Neuron (in vitro differentiated cells): ENCODE data around the gene BPIFB3.
"Not testable (repeated sequence)": the region's sequence is repeated elsewhere in the genome, so short reads cannot be mapped to it uniquely, and the experiment has no call there.

Experiments used
- H2AFZ ChIP-seq: one replicate; pipeline ENCODE4 v1.6.1; 2013; ENCODE audit warnings: low read depth, mild to moderate bottlenecking, inconsistent platforms, low read length, moderate library complexity
- H3K27me3 ChIP-seq: one replicate; pipeline ENCODE4 v1.6.1; 2013; ENCODE audit warnings: low read length; ENCODE audit not compliant: insufficient read depth
- H3K36me3 ChIP-seq: one replicate; pipeline ENCODE4 v1.6.1; 2013; ENCODE audit warnings: low read length; ENCODE audit not compliant: insufficient read depth
- H3K4me1 ChIP-seq: one replicate; pipeline ENCODE4 v1.6.1; 2013; ENCODE audit warnings: low read length; ENCODE audit not compliant: insufficient read depth
- H3K4me3 ChIP-seq: 2 replicates; pipeline ENCODE4 v1.5.1; 2013; ENCODE audit warnings: mild to moderate bottlenecking, low read length, moderate library complexity
- H3K9me3 ChIP-seq: one replicate; pipeline ENCODE4 v1.6.1; 2013; ENCODE audit warnings: low read length

BPIFB3 gene

DNA sequence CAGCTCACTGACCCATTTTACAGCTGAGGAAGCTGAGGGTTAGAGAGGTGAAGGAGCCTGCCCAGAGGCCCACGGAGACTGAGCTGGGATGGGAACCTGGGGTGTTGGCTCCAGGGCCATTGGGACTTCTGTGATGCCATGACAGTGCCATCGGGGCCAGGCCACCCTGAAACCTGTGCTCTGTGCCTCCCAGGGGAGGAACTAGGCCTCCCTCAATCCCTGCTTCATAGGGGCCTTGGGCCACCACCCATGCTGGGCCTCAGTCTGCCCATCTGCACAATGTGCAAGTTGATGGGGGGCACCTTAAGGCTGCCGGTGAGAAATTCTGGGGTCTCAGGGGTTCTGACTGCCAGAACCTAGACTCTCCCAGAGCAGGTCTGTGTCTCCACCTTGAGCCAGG is 50.6 kb downstream of the BPIFB3 start:
- H3K4me1 ChIP-seq, result no peaks in the 10 kb centered on the region
- no peak overlapping the region for H3K4me3 ChIP-seq
- H2AFZ ChIP-seq, result no peak overlapping the region
- no peaks in the 10 kb centered on the region for H3K36me3 ChIP-seq
- H3K9me3 ChIP-seq, result no peaks in the 10 kb centered on the region
- H3K27me3 ChIP-seq, result no peaks in the 10 kb centered on the region

DNA sequence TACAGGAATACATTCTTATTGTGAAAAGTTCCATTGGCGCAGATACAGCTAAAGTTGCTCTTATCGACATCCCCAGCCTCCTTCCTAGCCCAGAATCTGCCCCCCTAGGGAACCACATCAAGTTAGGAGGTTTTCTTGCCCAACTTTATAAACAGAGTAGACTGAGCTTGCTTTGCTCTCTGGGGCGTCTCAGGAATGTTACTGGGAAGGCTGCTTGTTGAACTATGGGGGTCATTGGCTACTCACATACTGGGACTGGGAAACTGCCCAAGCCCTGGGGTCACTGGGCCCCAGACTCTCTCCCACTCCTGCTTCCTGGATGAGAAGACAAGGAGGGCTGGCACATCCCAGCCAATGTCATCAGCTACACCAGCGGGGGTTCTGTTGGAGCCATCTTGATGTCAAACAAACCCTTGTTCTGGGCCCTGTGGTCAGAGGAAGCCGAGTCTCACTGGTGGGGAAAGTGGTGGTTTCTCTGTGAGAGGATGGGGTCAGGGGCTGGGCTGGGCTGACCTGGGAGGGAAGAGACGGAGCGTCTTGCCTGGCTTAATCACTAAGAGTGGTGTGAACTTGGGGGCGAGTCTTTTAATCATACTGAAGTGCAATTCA is 51.7 kb downstream of the BPIFB3 start:
- no peaks in the 10 kb centered on the region for H3K36me3 ChIP-seq
- no peaks in the 10 kb centered on the region for H3K9me3 ChIP-seq
- H2AFZ ChIP-seq, result no peak overlapping the region
- no peak overlapping the region for H3K4me3 ChIP-seq
- H3K4me1 ChIP-seq, result no peaks in the 10 kb centered on the region
- H3K27me3 ChIP-seq, result no peaks in the 10 kb centered on the region

DNA sequence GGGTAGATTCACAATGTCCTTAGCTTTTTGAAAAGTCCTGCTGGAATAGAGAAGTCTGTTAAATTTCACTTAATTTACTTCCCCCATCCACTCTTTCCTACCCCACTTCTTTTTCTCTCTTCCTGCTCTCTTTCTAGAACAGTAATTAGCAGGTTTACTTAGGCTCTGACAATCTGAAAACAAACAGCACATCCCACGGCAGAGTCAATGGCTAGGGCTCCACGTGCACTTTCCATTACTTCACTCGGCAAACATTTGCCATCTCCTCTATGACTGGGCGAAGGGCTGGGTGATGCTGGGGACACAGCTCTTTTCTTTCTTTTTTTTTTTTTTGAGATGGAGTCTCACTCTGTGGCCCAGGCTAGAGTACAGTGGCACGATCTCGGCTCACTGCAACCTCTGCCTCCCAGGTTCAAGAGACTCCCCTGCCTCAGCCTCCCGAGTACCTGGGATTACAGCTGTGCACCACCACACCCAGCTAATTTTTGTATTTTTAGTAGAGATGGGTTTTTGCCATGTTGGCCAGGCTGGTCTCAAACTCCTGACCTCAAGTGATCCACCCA is 52.4 kb downstream of the BPIFB3 start:
- H3K27me3 ChIP-seq, H3K36me3 ChIP-seq, H3K4me3 ChIP-seq, H3K4me1 ChIP-seq, H2AFZ ChIP-seq, H3K9me3 ChIP-seq: not testable (repeated sequence)

DNA sequence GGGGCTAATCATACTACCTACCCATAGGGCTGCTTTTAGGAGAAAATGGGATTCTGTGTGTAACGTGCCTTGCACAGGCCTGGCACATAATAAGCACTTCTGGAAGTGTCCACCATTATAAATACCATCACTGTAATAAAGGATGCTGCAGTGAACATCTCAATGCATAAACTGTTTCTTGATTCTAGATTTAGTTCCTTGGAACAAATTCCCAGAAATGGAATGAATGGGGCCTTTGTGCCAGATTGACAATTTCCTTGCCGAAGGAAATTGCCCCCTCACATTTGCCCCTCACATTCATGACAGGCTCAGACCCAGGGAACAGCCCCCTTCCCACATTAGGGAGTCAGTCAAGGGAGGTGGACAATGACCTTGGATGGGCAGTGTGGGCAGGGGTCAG is 55.0 kb downstream of the BPIFB3 start:
- no peak overlapping the region for H2AFZ ChIP-seq
- H3K4me1 ChIP-seq, result no peaks in the 10 kb centered on the region
- no peaks in the 10 kb centered on the region for H3K27me3 ChIP-seq
- no peaks in the 10 kb centered on the region for H3K36me3 ChIP-seq
- H3K4me3 ChIP-seq, result no peak overlapping the region
- no peaks in the 10 kb centered on the region for H3K9me3 ChIP-seq

DNA sequence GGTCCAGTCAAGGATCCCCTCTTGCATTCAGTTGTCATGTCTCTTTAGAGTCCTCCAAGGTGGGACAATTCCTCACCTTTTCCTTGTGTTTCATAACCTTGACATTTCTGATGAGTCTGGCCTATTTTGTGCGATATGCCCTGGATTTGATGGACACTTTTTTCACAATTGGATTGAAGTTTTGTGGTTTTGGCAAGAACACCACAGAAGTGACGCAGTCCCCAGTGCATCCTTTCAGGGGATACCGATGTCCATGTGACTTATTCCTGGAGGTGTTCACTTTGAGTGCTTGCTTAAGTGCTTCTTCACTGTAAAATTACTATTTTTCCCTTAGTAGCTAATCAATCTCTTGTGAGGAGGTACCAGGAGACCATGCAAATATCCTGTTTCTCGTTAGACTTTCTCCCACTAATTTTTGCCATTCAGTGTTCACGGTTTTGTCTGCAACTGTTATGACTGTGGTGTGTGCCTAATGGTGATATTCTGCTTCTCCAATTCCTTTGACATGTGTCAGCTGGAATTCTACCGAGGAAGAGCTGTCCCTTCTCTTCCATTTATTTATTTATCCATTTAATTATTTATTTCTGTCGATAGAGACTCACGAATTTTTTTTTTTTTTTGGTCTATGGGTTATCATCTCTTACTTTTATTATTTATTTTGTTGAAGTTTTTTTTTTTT is 56.6 kb downstream of the BPIFB3 start:
- no peak overlapping the region for H2AFZ ChIP-seq
- H3K4me1 ChIP-seq, result no peaks in the 10 kb centered on the region
- H3K27me3 ChIP-seq, result no peaks in the 10 kb centered on the region
- H3K36me3 ChIP-seq, result no peaks in the 10 kb centered on the region
- H3K4me3 ChIP-seq, result no peak overlapping the region
- H3K9me3 ChIP-seq, result peaks cover 2% of the 10 kb centered on the region

DNA sequence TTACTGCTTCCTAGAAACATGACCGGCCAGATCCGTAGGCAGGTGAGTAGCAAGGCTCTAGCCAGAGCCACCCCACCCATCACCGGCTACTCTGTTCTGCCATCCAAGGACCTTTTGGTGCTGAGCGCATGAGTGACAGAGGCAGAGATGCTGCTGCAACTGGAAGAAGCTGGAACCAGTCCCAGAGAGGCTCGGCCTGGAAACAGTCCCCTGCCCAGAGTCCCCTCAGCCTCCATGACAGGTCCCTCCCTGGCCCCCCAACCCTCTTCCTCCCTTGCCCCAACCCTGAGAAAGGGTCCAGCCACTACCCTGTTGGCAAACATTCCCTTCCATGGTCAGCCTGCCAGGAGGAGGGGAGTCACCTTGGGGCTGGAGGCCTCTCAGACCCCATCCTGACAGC is 57.6 kb downstream of the BPIFB3 start:
- H3K4me1 ChIP-seq, result no peaks in the 10 kb centered on the region
- H3K4me3 ChIP-seq, result no peak overlapping the region
- H3K9me3 ChIP-seq, result peaks cover 2% of the 10 kb centered on the region
- H2AFZ ChIP-seq, result no peak overlapping the region
- H3K27me3 ChIP-seq, result no peaks in the 10 kb centered on the region
- H3K36me3 ChIP-seq, result no peaks in the 10 kb centered on the region

DNA sequence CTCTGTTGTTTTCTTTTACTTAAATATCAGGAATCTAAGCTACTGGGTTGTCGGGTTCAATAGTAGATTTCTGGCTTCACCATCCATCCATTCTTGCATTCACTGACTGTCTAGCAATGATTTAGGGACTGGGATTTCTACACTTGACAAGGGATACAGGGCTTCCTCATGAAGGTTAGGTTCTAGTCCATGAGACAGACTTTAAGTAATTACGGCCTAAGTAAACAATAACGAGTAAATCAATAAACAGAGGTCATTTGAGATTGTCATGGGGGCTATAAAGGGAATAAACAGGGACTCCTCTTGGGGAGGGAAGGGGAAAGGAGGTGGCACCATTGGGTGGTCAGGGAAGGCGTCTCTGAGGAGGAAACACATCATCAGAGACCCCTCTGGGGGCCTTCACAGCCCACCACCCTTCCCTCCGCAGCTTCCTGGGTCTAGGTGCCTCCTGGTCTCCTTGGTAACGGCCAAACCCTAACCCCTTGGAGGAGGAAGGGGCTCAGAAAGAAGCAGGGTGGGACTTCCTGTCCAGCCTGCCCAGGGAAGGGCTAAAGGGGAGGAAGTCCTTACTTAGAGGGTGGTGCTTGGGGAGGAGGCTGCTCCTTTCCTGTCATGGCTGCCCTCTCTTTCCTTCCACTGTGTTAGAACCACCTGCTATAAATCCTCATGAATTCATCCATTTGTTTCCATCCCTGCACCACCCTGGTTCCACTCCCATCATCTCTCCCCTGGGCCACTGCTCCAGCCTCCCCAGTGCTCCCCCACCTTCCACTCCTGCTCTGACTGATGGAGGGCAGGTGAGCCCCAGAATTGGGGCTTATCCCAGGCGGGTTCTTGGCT is 59.1 kb downstream of the BPIFB3 start:
- no peak overlapping the region for H3K4me3 ChIP-seq
- H2AFZ ChIP-seq, result no peak overlapping the region
- H3K4me1 ChIP-seq, result no peaks in the 10 kb centered on the region
- H3K9me3 ChIP-seq, result peaks cover 2% of the 10 kb centered on the region
- H3K27me3 ChIP-seq, result no peaks in the 10 kb centered on the region
- no peaks in the 10 kb centered on the region for H3K36me3 ChIP-seq

DNA sequence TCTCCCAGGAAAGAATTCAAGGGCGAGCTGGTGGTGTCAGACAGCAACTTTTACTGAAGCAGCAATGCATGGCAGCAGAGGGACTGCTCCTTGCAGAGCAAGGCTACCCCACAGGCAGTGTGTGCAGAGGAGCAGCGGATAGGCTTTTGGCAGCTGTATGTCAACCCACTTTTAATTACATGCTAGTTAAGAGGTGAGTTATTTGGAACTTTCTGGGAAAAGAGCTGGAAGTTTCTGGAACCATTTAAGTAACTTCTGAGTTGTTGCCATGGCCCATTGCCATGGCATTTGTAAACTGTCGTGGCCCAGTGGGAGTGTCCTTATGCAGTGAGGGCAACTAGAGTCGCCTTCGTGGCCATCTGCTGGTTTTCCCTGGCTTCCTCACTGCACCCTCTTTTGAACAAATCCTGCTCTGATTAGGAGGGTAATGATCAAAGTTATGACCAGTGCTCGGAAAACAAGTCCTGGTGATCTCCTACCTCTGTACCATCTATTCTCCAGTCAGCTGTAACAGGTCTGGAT is 59.7 kb downstream of the BPIFB3 start:
- H3K27me3 ChIP-seq, result no peaks in the 10 kb centered on the region
- no peak overlapping the region for H3K4me3 ChIP-seq
- no peaks in the 10 kb centered on the region for H3K36me3 ChIP-seq
- H3K4me1 ChIP-seq, result no peaks in the 10 kb centered on the region
- peaks cover 2% of the 10 kb centered on the region for H3K9me3 ChIP-seq
- no peak overlapping the region for H2AFZ ChIP-seq

DNA sequence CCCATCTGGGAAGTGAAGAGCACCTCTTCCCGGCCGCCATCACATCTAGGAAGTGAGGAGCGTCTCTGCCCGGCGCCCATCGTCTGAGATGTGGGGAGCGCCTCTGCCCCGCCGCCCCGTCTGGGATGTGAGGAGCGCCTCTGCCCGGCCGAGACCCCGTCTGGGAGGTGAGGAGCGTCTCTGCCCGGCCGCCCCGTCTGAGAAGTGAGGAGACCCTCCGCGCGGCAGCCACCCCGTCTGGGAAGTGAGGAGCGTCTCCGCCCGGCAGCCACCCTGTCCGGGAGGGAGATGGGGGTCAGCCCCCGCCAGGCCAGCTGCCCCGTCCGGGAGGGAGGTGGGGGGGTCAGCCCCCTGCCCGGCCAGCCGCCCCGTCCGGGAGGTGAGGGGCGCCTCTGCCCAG is 61.8 kb downstream of the BPIFB3 start:
- H3K27me3 ChIP-seq, H3K4me3 ChIP-seq, H2AFZ ChIP-seq, H3K9me3 ChIP-seq, H3K36me3 ChIP-seq, H3K4me1 ChIP-seq: not testable (repeated sequence)

DNA sequence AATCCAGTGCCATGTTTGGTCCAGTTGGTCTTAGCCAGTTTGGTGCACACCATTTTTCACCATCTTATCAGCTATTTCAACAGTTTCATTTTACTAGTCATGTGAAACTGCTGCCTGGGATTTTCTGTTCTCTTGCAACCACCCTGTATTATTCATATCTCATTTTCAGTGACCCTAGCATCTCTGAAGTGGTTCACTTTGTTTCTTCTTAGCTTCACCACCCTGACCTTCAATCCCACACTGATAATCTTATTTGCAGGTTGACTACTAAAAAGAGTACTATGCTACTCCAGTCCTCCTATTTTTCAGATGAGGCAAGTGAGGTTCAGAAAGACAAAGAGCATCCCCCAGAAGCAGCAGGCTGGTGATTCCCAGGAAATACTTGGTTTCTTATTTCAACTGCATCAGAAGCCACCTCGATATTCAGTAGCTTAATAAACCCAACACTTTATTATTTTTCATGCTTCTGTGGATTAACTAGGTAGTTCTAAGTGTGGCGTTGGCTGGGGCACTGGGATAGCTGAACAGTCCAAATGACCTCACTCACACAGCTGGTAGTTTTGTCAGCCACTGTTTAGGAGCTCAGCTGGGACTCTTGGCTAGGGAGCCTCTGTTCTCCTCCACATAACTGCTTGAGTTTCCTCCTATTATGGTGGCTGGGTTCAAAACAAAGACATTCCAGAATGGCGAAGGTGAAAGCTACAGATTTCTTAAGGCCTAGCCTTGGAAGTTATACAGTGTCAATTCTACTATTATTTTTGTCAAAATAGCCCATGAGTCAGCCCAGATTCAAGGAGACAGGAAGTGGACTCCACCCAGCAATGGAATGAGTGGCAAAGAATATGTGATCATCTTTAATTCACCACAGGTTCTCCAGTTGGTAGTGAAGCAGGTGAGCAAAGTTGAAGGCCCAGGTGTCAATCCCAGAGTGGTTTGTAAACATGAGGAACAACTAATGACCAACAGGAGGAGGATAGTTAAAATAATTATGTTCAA is 66.3 kb downstream of the BPIFB3 start:
- Histone ChIP-seq H3K9me3 (no peaks in the 10 kb centered on the region), H3K4me1 (no peaks in the 10 kb centered on the region), H2AFZ (no peak overlapping the region), H3K27me3 (no peaks in the 10 kb centered on the region), H3K4me3 (no peak overlapping the region), H3K36me3 (no peaks in the 10 kb centered on the region)

DNA sequence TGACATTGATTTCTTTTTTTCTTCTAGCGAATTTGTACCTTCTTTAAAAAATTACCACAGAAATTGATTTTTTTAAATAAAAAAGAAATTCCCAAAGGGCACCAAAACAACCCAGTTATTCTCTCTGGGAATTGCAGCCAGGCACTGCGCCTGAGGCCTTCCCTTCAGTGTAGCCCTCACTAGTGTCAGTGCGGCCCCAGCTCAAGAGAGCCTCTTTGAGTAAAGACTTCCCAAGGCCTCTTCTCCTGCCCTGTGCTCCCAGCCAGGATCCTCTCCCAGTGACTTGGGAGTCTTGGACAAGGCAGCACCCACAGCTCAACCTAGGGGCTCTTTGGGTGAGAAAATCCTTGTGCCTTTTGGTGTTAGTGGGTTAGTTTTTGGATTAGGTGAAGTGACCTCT is 67.2 kb downstream of the BPIFB3 start:
- H3K4me1 ChIP-seq, result no peaks in the 10 kb centered on the region
- H3K36me3 ChIP-seq, result no peaks in the 10 kb centered on the region
- no peak overlapping the region for H2AFZ ChIP-seq
- no peak overlapping the region for H3K4me3 ChIP-seq
- H3K9me3 ChIP-seq, result no peaks in the 10 kb centered on the region
- H3K27me3 ChIP-seq, result no peaks in the 10 kb centered on the region

DNA sequence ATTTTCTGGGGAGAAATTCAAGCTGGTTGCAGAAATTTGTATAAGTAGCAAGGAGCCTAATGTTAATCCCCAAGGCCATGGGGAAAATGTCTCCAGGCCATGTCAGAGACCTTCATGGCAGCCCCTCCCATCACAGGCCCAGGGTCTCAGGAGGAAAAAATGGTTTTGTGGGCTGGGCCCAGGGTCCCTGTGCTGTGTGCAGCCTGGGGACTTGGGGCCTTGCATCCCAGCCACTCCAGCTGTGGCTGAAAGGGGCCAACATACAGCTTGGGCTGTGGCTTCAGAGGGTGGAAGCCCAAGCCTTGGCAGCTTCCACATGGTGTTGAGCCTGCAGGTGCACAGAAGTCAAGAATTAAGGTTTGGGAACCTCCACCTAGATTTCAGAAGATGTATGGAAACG is 68.6 kb downstream of the BPIFB3 start:
- H2AFZ ChIP-seq, H3K4me1 ChIP-seq, H3K36me3 ChIP-seq, H3K4me3 ChIP-seq, H3K9me3 ChIP-seq, H3K27me3 ChIP-seq: not testable (repeated sequence)
